Neural crest cell (in vitro differentiated cells): ENCODE results near the gene TMEM17. TPM values are rescaled to one million over a fixed set of nuclear protein-coding genes. Genes with fewer than 3 reads are reported as not detected.

ENCODE experiments used
- DNase-seq: peaks from one replicate; pipeline ENCODE4 v3.0.0; 2021; ENCODE audit warnings: low read depth, mixed read lengths, low spot score
- H3K27ac Mint-ChIP-seq: one replicate; pipeline ENCODE4 v1.8.0; 2021; ENCODE audit warnings: mild to moderate bottlenecking, mixed read lengths; ENCODE audit not compliant: unreplicated experiment
- H3K27me3 Mint-ChIP-seq: 2 replicates; pipeline ENCODE4 v1.8.0; 2021; ENCODE audit warnings: low read depth, mild to moderate bottlenecking, mixed read lengths
- H3K36me3 Mint-ChIP-seq: 2 replicates; pipeline ENCODE4 v1.8.0; 2021; ENCODE audit warnings: low read depth, mild to moderate bottlenecking, mixed read lengths
- H3K4me1 Mint-ChIP-seq: 2 replicates; pipeline ENCODE4 v1.8.0; 2021; ENCODE audit warnings: mixed read lengths
- H3K4me3 Mint-ChIP-seq: one replicate; pipeline ENCODE4 v1.8.0; 2021; ENCODE audit warnings: mild to moderate bottlenecking, mixed read lengths
- H3K9me3 Mint-ChIP-seq: 2 replicates; pipeline ENCODE4 v1.8.0; 2021; ENCODE audit warnings: mixed read lengths
- total RNA-seq: library from RNA; stranded (reverse); gene quantifications from 2 replicates; pipeline ENCODE4 v1.2.1, GENCODE V29; 2021
- TF ChIP-seq, protein P1 (sequence below): fragments of 200-600 bp; sonication (generic); conservative IDR thresholded peaks from 2 replicates; pipeline ENCODE4 v1.5.0; 2021; ENCODE audit warnings: antibody characterized with exemption, mild to moderate bottlenecking

Gene TMEM17
- total RNA-seq, 1 donor from 2014 or later, result 3.1 TPM

DNA sequence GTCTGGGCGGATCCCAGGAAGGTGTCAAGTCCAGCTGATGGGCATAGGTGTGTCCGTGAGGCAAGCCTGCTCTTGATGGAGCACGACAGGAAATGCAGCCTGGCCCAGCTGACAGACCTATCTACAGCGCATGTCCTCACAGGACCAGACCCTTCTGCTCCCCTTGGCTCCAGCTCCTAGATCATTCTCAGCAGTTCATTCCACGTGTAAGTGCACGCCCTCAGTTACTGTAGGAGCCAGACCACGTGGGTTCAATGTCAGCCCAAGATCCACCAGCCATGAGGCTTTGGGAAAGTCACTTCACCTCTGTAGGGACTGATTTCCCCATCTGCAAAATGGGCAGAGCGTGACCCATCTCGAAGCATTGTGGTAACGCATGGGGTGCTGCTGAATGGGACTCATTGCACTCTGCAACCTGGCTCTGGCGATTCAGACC, 47.8 kb downstream of the TMEM17 start:
- TF ChIP-seq, protein P1, sequence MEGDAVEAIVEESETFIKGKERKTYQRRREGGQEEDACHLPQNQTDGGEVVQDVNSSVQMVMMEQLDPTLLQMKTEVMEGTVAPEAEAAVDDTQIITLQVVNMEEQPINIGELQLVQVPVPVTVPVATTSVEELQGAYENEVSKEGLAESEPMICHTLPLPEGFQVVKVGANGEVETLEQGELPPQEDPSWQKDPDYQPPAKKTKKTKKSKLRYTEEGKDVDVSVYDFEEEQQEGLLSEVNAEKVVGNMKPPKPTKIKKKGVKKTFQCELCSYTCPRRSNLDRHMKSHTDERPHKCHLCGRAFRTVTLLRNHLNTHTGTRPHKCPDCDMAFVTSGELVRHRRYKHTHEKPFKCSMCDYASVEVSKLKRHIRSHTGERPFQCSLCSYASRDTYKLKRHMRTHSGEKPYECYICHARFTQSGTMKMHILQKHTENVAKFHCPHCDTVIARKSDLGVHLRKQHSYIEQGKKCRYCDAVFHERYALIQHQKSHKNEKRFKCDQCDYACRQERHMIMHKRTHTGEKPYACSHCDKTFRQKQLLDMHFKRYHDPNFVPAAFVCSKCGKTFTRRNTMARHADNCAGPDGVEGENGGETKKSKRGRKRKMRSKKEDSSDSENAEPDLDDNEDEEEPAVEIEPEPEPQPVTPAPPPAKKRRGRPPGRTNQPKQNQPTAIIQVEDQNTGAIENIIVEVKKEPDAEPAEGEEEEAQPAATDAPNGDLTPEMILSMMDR, result no peak
- Mint-ChIP-seq H3K4me3 (no peak overlapping the region), H3K27me3 (peaks cover 7% of the 10 kb centered on the region), H3K4me1 (peaks cover 24% of the 10 kb centered on the region), H3K27ac (no peak overlapping the region), H3K36me3 (no peaks in the 10 kb centered on the region), H3K9me3 (no peaks in the 10 kb centered on the region)
- DNase-seq, result no peak

GRCh38 chr2:62457556-62457955, 48.4 kb downstream of the TMEM17 start:
- H3K4me3 Mint-ChIP-seq, result peak overlapping the region; percentile 59
- H3K36me3 Mint-ChIP-seq, result no peaks in the 10 kb centered on the region
- H3K4me1 Mint-ChIP-seq, result peaks cover 22% of the 10 kb centered on the region
- no peaks in the 10 kb centered on the region for H3K9me3 Mint-ChIP-seq
- no peak for DNase-seq
- TF ChIP-seq, protein P1, result no peak
- peaks cover 7% of the 10 kb centered on the region for H3K27me3 Mint-ChIP-seq
- H3K27ac Mint-ChIP-seq, result peak overlapping the region; percentile 95

GRCh38 chr2:62456721-62457539, 49.1 kb downstream of the TMEM17 start:
- Mint-ChIP-seq H3K27me3 (peaks cover 7% of the 10 kb centered on the region), H3K9me3 (no peaks in the 10 kb centered on the region), H3K4me1 (peaks cover 22% of the 10 kb centered on the region), H3K4me3 (peak overlapping the region; percentile 59), H3K27ac (peak overlapping the region; percentile 95), H3K36me3 (no peaks in the 10 kb centered on the region)
- peak; percentile 91 for DNase-seq
- TF ChIP-seq, protein P1, result peak; percentile 99

DNA sequence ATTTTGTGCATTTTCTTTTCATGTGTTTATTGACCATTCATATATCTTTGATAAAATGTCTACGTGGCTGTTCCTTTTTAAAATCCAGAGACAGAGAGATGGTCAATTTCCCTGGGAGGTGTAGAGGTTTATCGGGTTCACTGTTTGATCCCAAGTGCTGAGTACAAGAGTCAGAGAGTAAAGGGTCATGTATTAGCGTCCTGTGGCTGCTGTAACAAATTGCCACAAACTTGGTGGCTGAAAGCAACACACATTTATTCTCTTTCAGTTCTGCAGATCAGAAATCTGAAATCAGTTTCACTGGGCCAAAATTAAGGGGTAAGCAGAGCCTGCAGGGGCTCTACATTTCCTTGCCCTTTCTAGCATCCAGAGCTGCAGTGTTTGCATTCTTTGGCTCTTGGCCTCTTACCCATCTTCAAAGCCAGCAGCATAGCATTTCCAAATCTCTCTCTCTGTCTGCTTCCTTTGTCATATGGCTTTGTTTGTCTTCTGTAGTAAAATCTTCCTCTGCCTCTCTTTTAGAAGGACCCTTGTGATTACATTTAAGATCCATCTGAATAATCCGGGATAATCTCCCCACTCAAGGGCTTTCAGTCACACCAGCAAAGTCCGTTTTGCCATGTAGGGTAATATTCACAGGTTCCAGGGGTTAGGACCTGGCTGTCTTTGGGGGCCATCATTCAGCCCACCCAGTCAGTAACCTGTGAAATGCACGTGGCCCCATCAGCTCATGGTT, 49.9 kb downstream of the TMEM17 start:
- TF ChIP-seq, protein P1, result no peak

GRCh38 chr2:62453955-62454354, 52.0 kb downstream of the TMEM17 start:
- Mint-ChIP-seq H3K4me3 (no peak overlapping the region), H3K36me3 (no peaks in the 10 kb centered on the region), H3K27me3 (peaks cover 7% of the 10 kb centered on the region), H3K9me3 (no peaks in the 10 kb centered on the region), H3K27ac (no peak overlapping the region), H3K4me1 (peaks cover 8% of the 10 kb centered on the region)
- DNase-seq, result no peak
- TF ChIP-seq, protein P1, result no peak

More for the DNA sequence above, 49.9 kb downstream of the TMEM17 start:
- Mint-ChIP-seq H3K4me3 (no peak overlapping the region), H3K9me3 (no peaks in the 10 kb centered on the region), H3K36me3 (no peaks in the 10 kb centered on the region), H3K27me3 (peaks cover 7% of the 10 kb centered on the region), H3K4me1 (peaks cover 22% of the 10 kb centered on the region), H3K27ac (no peak overlapping the region)
- no peak for DNase-seq
